ENCODE results near the gene VHLL. TPM values are rescaled to one million over a fixed set of nuclear protein-coding genes. Genes with fewer than 3 reads are reported as not detected.

The VHLL gene
- total RNA-seq, 1 experiment from 2014 or later, result not detected

- no peak overlapping the region for H3K27ac ChIP-seq (ENCODE audit: insufficient read length, low read depth, low read length)
- H3K4me1 ChIP-seq (ENCODE audit: insufficient read depth, low read length), result 0 out of 2 replicates have a peak, but pooled peaks cover 2% of the 10 kb centered on the region
- no peaks in the 10 kb centered on the region for H4K20me1 ChIP-seq (ENCODE audit: control insufficient read depth, insufficient read depth, insufficient read length)
- peak overlapping the region; percentile 86 for H3K4me2 ChIP-seq (ENCODE audit: insufficient read depth, insufficient read length, low read length)
- H3K9me3 Mint-ChIP-seq, result no peaks in the 10 kb centered on the region; a peak in 2 of 5 replicates
- H3K27ac Mint-ChIP-seq, result peak overlapping the region; percentile 91 to 97 (median 96)
- H3K4me3 Mint-ChIP-seq, result peak overlapping the region; percentile 97 to 98
- H3K9ac ChIP-seq (ENCODE audit: extremely low read depth, insufficient read length, low read length), result peak overlapping the region; percentile 72
- no peak overlapping the region for H3K56ac ChIP-seq (ENCODE audit: insufficient read length, low read depth, low read length)
- no peak overlapping the region for H3K4ac ChIP-seq (ENCODE audit: low read depth, low read length)
- no peaks in the 10 kb centered on the region for H3K9me3 ChIP-seq (ENCODE audit: control insufficient read depth, low read depth, low read length)
- WGBS (ENCODE audit: extremely low coverage, insufficient read length, low lambda C conversion rate), result no CpG with 5 or more reads among the region's 34 CpGs
- peaks cover 24% of the 10 kb centered on the region for H3K79me2 ChIP-seq (ENCODE audit: insufficient read depth, low read length)
- no peak overlapping the region for H2AK5ac ChIP-seq (ENCODE audit: insufficient read length, low read length)
- no peak overlapping the region for H2BK120ac ChIP-seq (ENCODE audit: low read depth, low read length, poor library complexity, severe bottlenecking)
- H4K91ac ChIP-seq (ENCODE audit: insufficient read length, low read depth, low read length), result no peak overlapping the region
- no peaks in the 10 kb centered on the region for H3K79me1 ChIP-seq (ENCODE audit: insufficient read depth, low read depth, low read length, poor library complexity, severe bottlenecking)
- peaks cover 34 to 56% (median 50%) of the 10 kb centered on the region in 3 experiments for H3K36me3 Mint-ChIP-seq (ENCODE audit: insufficient read depth in 1 of 3, low read depth in 3 of 3)
- H3T11ph ChIP-seq (ENCODE audit: low read length), result no peak overlapping the region
- H3K4me1 Mint-ChIP-seq, result peaks cover 14 to 20% of the 10 kb centered on the region in 2 experiments
- no peak overlapping the region for H3K18ac ChIP-seq (ENCODE audit: insufficient read length, low read depth, low read length)
- no peak overlapping the region for H2BK12ac ChIP-seq (ENCODE audit: insufficient read length, low read depth, low read length)
- no peak overlapping the region for H4K8ac ChIP-seq (replicated peaks; ENCODE audit: insufficient read length, low read depth, low read length)
- no peak overlapping the region for H3K23ac ChIP-seq (ENCODE audit: insufficient read length, low read depth, low read length)
- H3K27me3 ChIP-seq (ENCODE audit: insufficient read depth, low read length), result no peaks in the 10 kb centered on the region
- H4K5ac ChIP-seq (ENCODE audit: insufficient read length, low read depth, low read length), result no peak overlapping the region
- no peak for TF ChIP-seq CTCF (conservative IDR thresholded peaks at IDR 0.05)
- H2AFZ ChIP-seq (ENCODE audit: low read length), result no peak overlapping the region
- H3K14ac ChIP-seq (ENCODE audit: insufficient read depth, low read length), result no peak overlapping the region
- H2BK20ac ChIP-seq (ENCODE audit: low read depth, low read length, poor library complexity, severe bottlenecking), result no peak overlapping the region
- H3K23me2 ChIP-seq (ENCODE audit: insufficient read length, low read depth, low read length, poor library complexity, severe bottlenecking), result peaks cover 7% of the 10 kb centered on the region
- no peak for DNase-seq
- H2BK5ac ChIP-seq (ENCODE audit: insufficient read length, low read length), result no peak overlapping the region
- no peaks in the 10 kb centered on the region; the same call in 1 of the 2 replicates for H3K27me3 Mint-ChIP-seq (ENCODE audit: low read depth)
- H2BK15ac ChIP-seq (ENCODE audit: low read depth, low read length), result no peak overlapping the region
These were observed 38.2 kb upstream of the VHLL start for GRCh38 chr1:156337052-156337887.
